ENCODE results near the gene PDCD11.
A peak's percentile ranks its signal among the peaks of the same experiment; 100 is the strongest.

The PDCD11 gene

GRCh38 chr10:103431902-103432301 lies 35.5 kb downstream of the PDCD11 start:
- Mint-ChIP-seq H3K4me1 (ENCODE audit: low read depth) (peaks cover 44% of the 10 kb centered on the region), H3K9me3 (no peaks in the 10 kb centered on the region), H3K27me3 (ENCODE audit: low read depth) (no peaks in the 10 kb centered on the region), H3K27ac (no peak overlapping the region), H3K36me3 (ENCODE audit: low read depth) (peaks cover 71% of the 10 kb centered on the region), H3K4me3 (no peak overlapping the region)
- no peak for DNase-seq (ENCODE audit: low spot score)

GRCh38 chr10:103433858-103434257 lies 37.4 kb downstream of the PDCD11 start:
- H3K36me3 Mint-ChIP-seq (ENCODE audit: low read depth), result peaks cover 74% of the 10 kb centered on the region
- DNase-seq (ENCODE audit: low spot score), result no peak

GRCh38 chr10:103439776-103440175 lies 43.4 kb downstream of the PDCD11 start:
- no peaks in the 10 kb centered on the region for H3K9me3 Mint-ChIP-seq
- H3K4me1 Mint-ChIP-seq (ENCODE audit: low read depth), result peaks cover 7% of the 10 kb centered on the region
- no peaks in the 10 kb centered on the region for H3K27me3 Mint-ChIP-seq (ENCODE audit: low read depth)
- H3K36me3 Mint-ChIP-seq (ENCODE audit: low read depth), result peaks cover 63% of the 10 kb centered on the region
- H3K27ac Mint-ChIP-seq, result no peak overlapping the region
- H3K4me3 Mint-ChIP-seq, result no peak overlapping the region
- DNase-seq (ENCODE audit: low spot score), result no peak

More at GRCh38 chr10:103433858-103434257, 37.4 kb downstream of the PDCD11 start:
- Mint-ChIP-seq H3K9me3 (no peaks in the 10 kb centered on the region), H3K27ac (no peak overlapping the region), H3K27me3 (ENCODE audit: low read depth) (no peaks in the 10 kb centered on the region), H3K4me3 (no peak overlapping the region), H3K4me1 (ENCODE audit: low read depth) (peaks cover 35% of the 10 kb centered on the region)

- Mint-ChIP-seq H3K27me3 (ENCODE audit: low read depth) (no peaks in the 10 kb centered on the region), H3K4me3 (no peak overlapping the region), H3K9me3 (no peaks in the 10 kb centered on the region), H3K27ac (peak overlapping the region; percentile 42), H3K36me3 (ENCODE audit: low read depth) (peaks cover 66% of the 10 kb centered on the region), H3K4me1 (ENCODE audit: low read depth) (peaks cover 7% of the 10 kb centered on the region)
- DNase-seq (ENCODE audit: low spot score), result no peak
These were observed 44.0 kb downstream of the PDCD11 start for GRCh38 chr10:103440416-103440815.

- no peak overlapping the region for H3K4me3 Mint-ChIP-seq
- no peaks in the 10 kb centered on the region for H3K9me3 Mint-ChIP-seq
- no peak for DNase-seq (ENCODE audit: low spot score)
- no peak overlapping the region for H3K27ac Mint-ChIP-seq
- H3K27me3 Mint-ChIP-seq (ENCODE audit: low read depth), result no peaks in the 10 kb centered on the region
- H3K36me3 Mint-ChIP-seq (ENCODE audit: low read depth), result peaks cover 67% of the 10 kb centered on the region
- peaks cover 10% of the 10 kb centered on the region for H3K4me1 Mint-ChIP-seq (ENCODE audit: low read depth)
These were observed 44.8 kb downstream of the PDCD11 start for GRCh38 chr10:103441206-103441605.

- H3K36me3 Mint-ChIP-seq (ENCODE audit: low read depth), result peaks cover 68% of the 10 kb centered on the region
- H3K27me3 Mint-ChIP-seq (ENCODE audit: low read depth), result no peaks in the 10 kb centered on the region
- no peak overlapping the region for H3K27ac Mint-ChIP-seq
These were observed 45.2 kb downstream of the PDCD11 start for GRCh38 chr10:103441611-103442010.

GRCh38 chr10:103442031-103442461 lies 45.6 kb downstream of the PDCD11 start:
- H3K4me3 Mint-ChIP-seq, result no peak overlapping the region
- peaks cover 11% of the 10 kb centered on the region for H3K4me1 Mint-ChIP-seq (ENCODE audit: low read depth)
- H3K27ac Mint-ChIP-seq, result no peak overlapping the region
- no peak for DNase-seq (ENCODE audit: low spot score)
- H3K27me3 Mint-ChIP-seq (ENCODE audit: low read depth), result no peaks in the 10 kb centered on the region
- peaks cover 67% of the 10 kb centered on the region for H3K36me3 Mint-ChIP-seq (ENCODE audit: low read depth)
- H3K9me3 Mint-ChIP-seq, result no peaks in the 10 kb centered on the region

More at GRCh38 chr10:103441611-103442010, 45.2 kb downstream of the PDCD11 start:
- no peak for DNase-seq (ENCODE audit: low spot score)
- H3K9me3 Mint-ChIP-seq, result no peaks in the 10 kb centered on the region
- no peak overlapping the region for H3K4me3 Mint-ChIP-seq
- H3K4me1 Mint-ChIP-seq (ENCODE audit: low read depth), result peaks cover 11% of the 10 kb centered on the region

- no peak for DNase-seq (ENCODE audit: low spot score)
- peaks cover 67% of the 10 kb centered on the region for H3K36me3 Mint-ChIP-seq (ENCODE audit: low read depth)
- no peak overlapping the region for H3K27ac Mint-ChIP-seq
- peaks cover 19% of the 10 kb centered on the region for H3K4me1 Mint-ChIP-seq (ENCODE audit: low read depth)
- H3K27me3 Mint-ChIP-seq (ENCODE audit: low read depth), result no peaks in the 10 kb centered on the region
- no peaks in the 10 kb centered on the region for H3K9me3 Mint-ChIP-seq
- H3K4me3 Mint-ChIP-seq, result no peak overlapping the region
These were observed 47.2 kb downstream of the PDCD11 start for GRCh38 chr10:103443475-103444185.

- DNase-seq (ENCODE audit: low spot score), result no peak
- H3K27ac Mint-ChIP-seq, result no peak overlapping the region
These were observed 48.1 kb downstream of the PDCD11 start for GRCh38 chr10:103444478-103444877.

GRCh38 chr10:103445366-103445765 lies 48.9 kb downstream of the PDCD11 start:
- no peak overlapping the region for H3K27ac Mint-ChIP-seq
- H3K27me3 Mint-ChIP-seq (ENCODE audit: low read depth), result no peaks in the 10 kb centered on the region
- DNase-seq (ENCODE audit: low spot score), result no peak
- H3K36me3 Mint-ChIP-seq (ENCODE audit: low read depth), result peaks cover 75% of the 10 kb centered on the region
- H3K9me3 Mint-ChIP-seq, result no peaks in the 10 kb centered on the region
- H3K4me1 Mint-ChIP-seq (ENCODE audit: low read depth), result peaks cover 34% of the 10 kb centered on the region
- no peak overlapping the region for H3K4me3 Mint-ChIP-seq

More at GRCh38 chr10:103444478-103444877, 48.1 kb downstream of the PDCD11 start:
- Mint-ChIP-seq H3K9me3 (no peaks in the 10 kb centered on the region), H3K4me1 (ENCODE audit: low read depth) (peaks cover 27% of the 10 kb centered on the region), H3K4me3 (no peak overlapping the region), H3K36me3 (ENCODE audit: low read depth) (peaks cover 73% of the 10 kb centered on the region), H3K27me3 (ENCODE audit: low read depth) (no peaks in the 10 kb centered on the region)

GRCh38 chr10:103445767-103446567 lies 49.5 kb downstream of the PDCD11 start:
- Mint-ChIP-seq H3K4me1 (ENCODE audit: low read depth) (peaks cover 40% of the 10 kb centered on the region), H3K4me3 (no peak overlapping the region), H3K36me3 (ENCODE audit: low read depth) (peaks cover 76% of the 10 kb centered on the region), H3K27me3 (ENCODE audit: low read depth) (no peaks in the 10 kb centered on the region), H3K9me3 (no peaks in the 10 kb centered on the region), H3K27ac (peak overlapping the region; percentile 36)
- DNase-seq (ENCODE audit: low spot score), result no peak

GRCh38 chr10:103447187-103447586 lies 50.8 kb downstream of the PDCD11 start:
- Mint-ChIP-seq H3K4me1 (ENCODE audit: low read depth) (peaks cover 42% of the 10 kb centered on the region), H3K27ac (no peak overlapping the region), H3K27me3 (ENCODE audit: low read depth) (no peaks in the 10 kb centered on the region), H3K9me3 (no peaks in the 10 kb centered on the region), H3K4me3 (no peak overlapping the region), H3K36me3 (ENCODE audit: low read depth) (peaks cover 77% of the 10 kb centered on the region)
- DNase-seq (ENCODE audit: low spot score), result no peak

GRCh38 chr10:103448746-103449145 lies 52.3 kb downstream of the PDCD11 start:
- H3K27ac Mint-ChIP-seq, result peak overlapping the region; percentile 3
- no peaks in the 10 kb centered on the region for H3K9me3 Mint-ChIP-seq
- no peaks in the 10 kb centered on the region for H3K27me3 Mint-ChIP-seq (ENCODE audit: low read depth)
- H3K36me3 Mint-ChIP-seq (ENCODE audit: low read depth), result peaks cover 68% of the 10 kb centered on the region
- no peak for DNase-seq (ENCODE audit: low spot score)
- H3K4me3 Mint-ChIP-seq, result peak overlapping the region; percentile 94
- H3K4me1 Mint-ChIP-seq (ENCODE audit: low read depth), result peaks cover 52% of the 10 kb centered on the region
